Suprapubic skin (tissue), 4 donors: ENCODE measurements around the gene ADAMTSL2. TPM values are rescaled to one million over a fixed set of nuclear protein-coding genes. Genes with fewer than 3 reads are reported as not detected.

ENCODE experiments used
- DNase-seq, 2 donors: peaks; one replicate each; pipeline ENCODE4 v3.0.0-alpha.2; 2019; ENCODE audit warnings: low spot score in 2 of 2
- H3K27ac ChIP-seq: fragments of 200-600 bp; sonication (generic); one replicate; pipeline ENCODE4 v1.5.1; 2019
- H3K27me3 ChIP-seq: fragments of 200-600 bp; sonication (generic); one replicate; pipeline ENCODE4 v1.5.1; 2019
- H3K36me3 ChIP-seq: fragments of 200-600 bp; sonication (generic); one replicate; pipeline ENCODE4 v1.5.1; 2019
- H3K4me1 ChIP-seq: fragments of 200-600 bp; sonication (generic); one replicate; pipeline ENCODE4 v1.5.1; 2019
- H3K4me3 ChIP-seq: fragments of 200-600 bp; sonication (generic); one replicate; pipeline ENCODE4 v1.5.1; 2019; ENCODE audit warnings: mild to moderate bottlenecking
- H3K9me3 ChIP-seq: fragments of 200-600 bp; sonication (generic); one replicate; pipeline ENCODE4 v1.5.1; 2019
- CTCF ChIP-seq, 2 donors: fragments of 200-600 bp in 1 of 2; fragments of 450-650 bp in 1 of 2; sonication (generic) in 1 of 2; IDR thresholded peaks; one replicate each; pipeline ENCODE4 v1.5.1; 2016 to 2019; ENCODE audit warnings: antibody characterized with exemption in 2 of 2, mild to moderate bottlenecking in 1 of 2, moderate library complexity in 1 of 2
- EP300 ChIP-seq: sonication (generic); formaldehyde crosslinking; IDR thresholded peaks from one replicate; pipeline ENCODE4 v1.6.1; 2017; ENCODE audit warnings: antibody characterized with exemption
- POLR2A ChIP-seq, 2 donors: fragments of 450-650 bp; IDR thresholded peaks; one replicate each; pipeline ENCODE4 v1.6.1; 2017; ENCODE audit warnings: antibody characterized with exemption in 2 of 2, mild to moderate bottlenecking in 2 of 2, moderate library complexity in 2 of 2
- POLR2AphosphoS5 ChIP-seq, 3 donors: sonication (generic); formaldehyde crosslinking; IDR thresholded peaks; one replicate each; pipeline ENCODE4 v1.6.1; 2017; ENCODE audit warnings: antibody characterized with exemption in 3 of 3
- WGBS: methylation state at CpG from one replicate; pipeline ENCODE4 v1.1.5; 2018; 5-methylcytosine and 5-hydroxymethylcytosine counted together
- total RNA-seq, 4 donors: library from RNA; depleted of rRNA; stranded (reverse); fragments of >200 nt; gene quantifications; one replicate each; pipeline ENCODE4 v1.1.0, GENCODE V29; 2016

ADAMTSL2 gene
- total RNA-seq, 4 donors from 2014 or later = 0.16 to 0.85 (median 0.46) TPM

- Histone ChIP-seq H3K27ac (no peak overlapping the region), H3K4me1 (peaks cover 9% of the 10 kb centered on the region), H3K4me3 (no peak overlapping the region), H3K27me3 (peaks cover 67% of the 10 kb centered on the region), H3K9me3 (no peaks in the 10 kb centered on the region), H3K36me3 (no peaks in the 10 kb centered on the region)
- TF ChIP-seq CTCF (IDR thresholded peaks at IDR 0.05) (no peak), POLR2A (IDR thresholded peaks at IDR 0.05) (no peak), EP300 (no peak), POLR2AphosphoS5 (IDR thresholded peaks at IDR 0.05) (no peak)
- no peak for DNase-seq
- WGBS = 77% methylated on average over 15 of the region's 20 CpGs
Observed at GRCh38 chr9:133590231-133590855, 55.8 kb downstream of the ADAMTSL2 start.

GRCh38 chr9:133591116-133591910 is 56.8 kb downstream of the ADAMTSL2 start:
- H3K36me3 ChIP-seq = no peaks in the 10 kb centered on the region
- TF ChIP-seq POLR2AphosphoS5 (IDR thresholded peaks at IDR 0.05) (no peak), EP300 (no peak), CTCF (IDR thresholded peaks at IDR 0.05) (no peak)
- peaks cover 2% of the 10 kb centered on the region for H3K9me3 ChIP-seq
- H3K27me3 ChIP-seq = peaks cover 60% of the 10 kb centered on the region
- DNase-seq = no peak
- H3K4me1 ChIP-seq = no peaks in the 10 kb centered on the region
- H3K27ac ChIP-seq = no peak overlapping the region
- H3K4me3 ChIP-seq = no peak overlapping the region
- WGBS = 90% methylated on average over 2 of the region's 17 CpGs

GRCh38 chr9:133591985-133592384 is 57.5 kb downstream of the ADAMTSL2 start:
- peaks cover 53% of the 10 kb centered on the region for H3K27me3 ChIP-seq
- no peak for DNase-seq
- WGBS = 71% methylated on average over 7 of the region's 10 CpGs
- H3K27ac ChIP-seq = no peak overlapping the region
- no peaks in the 10 kb centered on the region for H3K4me1 ChIP-seq
- TF ChIP-seq POLR2A (IDR thresholded peaks at IDR 0.05) (no peak), CTCF (IDR thresholded peaks at IDR 0.05) (no peak), POLR2AphosphoS5 (IDR thresholded peaks at IDR 0.05) (no peak)
- H3K4me3 ChIP-seq = no peak overlapping the region
- H3K36me3 ChIP-seq = no peaks in the 10 kb centered on the region
- peaks cover 7% of the 10 kb centered on the region for H3K9me3 ChIP-seq

GRCh38 chr9:133592731-133593409 is 58.4 kb downstream of the ADAMTSL2 start:
- WGBS = 100% methylated on average over 1 of the region's 17 CpGs
- Histone ChIP-seq H3K4me3 (no peak overlapping the region), H3K4me1 (no peaks in the 10 kb centered on the region), H3K36me3 (no peaks in the 10 kb centered on the region), H3K27me3 (peaks cover 44% of the 10 kb centered on the region), H3K27ac (no peak overlapping the region), H3K9me3 (peaks cover 13% of the 10 kb centered on the region)
- DNase-seq = no peak
- TF ChIP-seq POLR2AphosphoS5 (IDR thresholded peaks at IDR 0.05) (no peak), EP300 (no peak)

GRCh38 chr9:133593587-133594253 is 59.2 kb downstream of the ADAMTSL2 start:
- Histone ChIP-seq H3K27me3 (peaks cover 41% of the 10 kb centered on the region), H3K4me1 (no peaks in the 10 kb centered on the region), H3K9me3 (peaks cover 17% of the 10 kb centered on the region), H3K27ac (no peak overlapping the region), H3K36me3 (no peaks in the 10 kb centered on the region), H3K4me3 (no peak overlapping the region)
- TF ChIP-seq POLR2A (IDR thresholded peaks at IDR 0.05) (no peak), CTCF (IDR thresholded peaks at IDR 0.05) (no peak), EP300 (no peak), POLR2AphosphoS5 (IDR thresholded peaks at IDR 0.05) (no peak)
- WGBS = 60% methylated on average over 9 of the region's 15 CpGs
- no peak for DNase-seq
